DND-41 (cell line): ENCODE results near the gene SERINC5.

Experiments used
- ATAC-seq: fragments of 200-7000 bp; cut with Tn5 transposase; 3 replicates; pipeline ENCODE4 v1.9.1; 2021; ENCODE audit warnings: low read depth; ENCODE audit not compliant: insufficient read depth
- DNase-seq: peaks from one replicate; pipeline ENCODE4 v3.0.0-alpha.2; 2020
- H2AFZ ChIP-seq: 2 replicates; pipeline ENCODE4 v1.6.0; 2012; ENCODE audit warnings: low read depth, low read length
- H3K27ac ChIP-seq: 2 replicates; pipeline ENCODE4 v1.5.1; 2012; ENCODE audit warnings: low read length, inconsistent platforms
- H3K27me3 ChIP-seq: fragments of 200-600 bp; sonication (generic); 2 replicates; pipeline ENCODE4 v1.6.0; 2012; ENCODE audit warnings: low read length, mild to moderate bottlenecking, inconsistent platforms; ENCODE audit not compliant: insufficient read depth, poor library complexity
- H3K36me3 ChIP-seq: 2 replicates; pipeline ENCODE4 v1.5.1; 2012; ENCODE audit warnings: low read length, inconsistent platforms; ENCODE audit not compliant: insufficient read depth
- H3K4me1 ChIP-seq: 2 replicates; pipeline ENCODE4 v1.5.1; 2012; ENCODE audit warnings: mild to moderate bottlenecking, low read length; ENCODE audit not compliant: insufficient read depth
- H3K4me2 ChIP-seq: 2 replicates; pipeline ENCODE4 v1.6.0; 2012; ENCODE audit warnings: mild to moderate bottlenecking, moderate library complexity, low read length, inconsistent platforms; ENCODE audit not compliant: insufficient read depth
- H3K4me3 ChIP-seq, 2 experiments: fragments of 200-600 bp in 1 of 2; shearing (Covaris generic) in 1 of 2; 2 replicates each; pipeline ENCODE4 v1.5.1; 2012 to 2016; ENCODE audit warnings: inconsistent platforms in 2 of 2, low read length in 2 of 2, mild to moderate bottlenecking in 2 of 2, low read depth in 1 of 2, moderate library complexity in 1 of 2
- H3K79me2 ChIP-seq: 2 replicates; pipeline ENCODE4 v1.6.0; 2012; ENCODE audit warnings: low read length, inconsistent platforms; ENCODE audit not compliant: insufficient read depth
- H3K9ac ChIP-seq: 2 replicates; pipeline ENCODE4 v1.6.0; 2012; ENCODE audit warnings: low read depth, mild to moderate bottlenecking, inconsistent platforms, low read length, moderate library complexity
- H3K9me3 ChIP-seq: 2 replicates; pipeline ENCODE4 v1.5.1; 2012; ENCODE audit warnings: low read length, moderate library complexity, mild to moderate bottlenecking, inconsistent platforms; ENCODE audit not compliant: insufficient read depth, severe bottlenecking
- H4K20me1 ChIP-seq: 2 replicates; pipeline ENCODE4 v1.6.0; 2012; ENCODE audit warnings: low read length; ENCODE audit not compliant: insufficient read depth
- EZH2 ChIP-seq: IDR thresholded peaks from 3 replicates; pipeline ENCODE4 v1.6.1; 2012; ENCODE audit warnings: borderline replicate concordance, low read depth, mild to moderate bottlenecking, moderate library complexity, low read length, inconsistent platforms; ENCODE audit not compliant: severe bottlenecking
- TF ChIP-seq, protein P1 (sequence below): IDR thresholded peaks from 2 replicates; pipeline ENCODE4 v1.5.1; 2012; ENCODE audit warnings: borderline replicate concordance, low read length, moderate library complexity, mild to moderate bottlenecking; ENCODE audit not compliant: poor library complexity, severe bottlenecking; ENCODE audit errors: extremely low read depth

Gene SERINC5

DNA sequence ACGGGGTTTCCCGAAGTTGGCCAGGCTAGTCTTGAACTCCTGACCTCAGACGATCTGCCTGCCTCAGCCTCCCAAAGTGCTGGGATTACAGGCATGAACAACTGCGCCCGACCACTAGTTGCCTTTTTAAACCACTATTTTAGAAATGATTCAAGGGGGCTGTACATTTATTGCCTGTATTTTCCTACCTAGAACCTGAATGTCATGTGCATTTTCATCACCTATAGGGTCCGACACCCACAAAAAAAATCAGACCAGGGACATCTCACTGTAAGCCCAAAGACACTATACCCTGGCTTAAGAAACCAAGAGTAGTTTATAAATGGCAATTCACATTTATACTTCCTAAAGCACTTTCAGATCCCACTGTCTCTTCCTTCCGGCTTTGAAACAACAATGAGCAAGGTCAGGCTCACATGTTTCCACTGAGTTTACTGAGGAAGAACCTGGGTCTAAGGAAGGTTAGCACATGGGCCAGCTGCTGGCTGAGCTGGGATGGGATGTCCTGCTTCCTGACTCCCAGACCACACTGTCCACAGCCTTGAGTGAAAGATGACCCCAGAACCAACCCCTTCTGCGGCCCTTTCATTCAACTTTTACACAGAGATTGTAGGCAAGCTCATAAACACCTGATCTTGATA is 87.3 kb downstream of the SERINC5 start:
- Histone ChIP-seq H3K4me1 (no peaks in the 10 kb centered on the region), H3K9me3 (no peaks in the 10 kb centered on the region), H2AFZ (no peak overlapping the region), H3K9ac (no peak overlapping the region), H3K4me3 (no peak overlapping the region), H3K79me2 (no peaks in the 10 kb centered on the region), H3K27me3 (no peaks in the 10 kb centered on the region), H4K20me1 (no peaks in the 10 kb centered on the region), H3K27ac (0 out of 2 replicates have a peak overlapping the region, but pooled peaks have one; percentile 7), H3K4me2 (no peak overlapping the region), H3K36me3 (peaks cover 84% of the 10 kb centered on the region)
- DNase-seq (no peak), ATAC-seq (no peak)
- TF ChIP-seq, protein P1, sequence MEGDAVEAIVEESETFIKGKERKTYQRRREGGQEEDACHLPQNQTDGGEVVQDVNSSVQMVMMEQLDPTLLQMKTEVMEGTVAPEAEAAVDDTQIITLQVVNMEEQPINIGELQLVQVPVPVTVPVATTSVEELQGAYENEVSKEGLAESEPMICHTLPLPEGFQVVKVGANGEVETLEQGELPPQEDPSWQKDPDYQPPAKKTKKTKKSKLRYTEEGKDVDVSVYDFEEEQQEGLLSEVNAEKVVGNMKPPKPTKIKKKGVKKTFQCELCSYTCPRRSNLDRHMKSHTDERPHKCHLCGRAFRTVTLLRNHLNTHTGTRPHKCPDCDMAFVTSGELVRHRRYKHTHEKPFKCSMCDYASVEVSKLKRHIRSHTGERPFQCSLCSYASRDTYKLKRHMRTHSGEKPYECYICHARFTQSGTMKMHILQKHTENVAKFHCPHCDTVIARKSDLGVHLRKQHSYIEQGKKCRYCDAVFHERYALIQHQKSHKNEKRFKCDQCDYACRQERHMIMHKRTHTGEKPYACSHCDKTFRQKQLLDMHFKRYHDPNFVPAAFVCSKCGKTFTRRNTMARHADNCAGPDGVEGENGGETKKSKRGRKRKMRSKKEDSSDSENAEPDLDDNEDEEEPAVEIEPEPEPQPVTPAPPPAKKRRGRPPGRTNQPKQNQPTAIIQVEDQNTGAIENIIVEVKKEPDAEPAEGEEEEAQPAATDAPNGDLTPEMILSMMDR, result no peak
- no peak for TF ChIP-seq EZH2

DNA sequence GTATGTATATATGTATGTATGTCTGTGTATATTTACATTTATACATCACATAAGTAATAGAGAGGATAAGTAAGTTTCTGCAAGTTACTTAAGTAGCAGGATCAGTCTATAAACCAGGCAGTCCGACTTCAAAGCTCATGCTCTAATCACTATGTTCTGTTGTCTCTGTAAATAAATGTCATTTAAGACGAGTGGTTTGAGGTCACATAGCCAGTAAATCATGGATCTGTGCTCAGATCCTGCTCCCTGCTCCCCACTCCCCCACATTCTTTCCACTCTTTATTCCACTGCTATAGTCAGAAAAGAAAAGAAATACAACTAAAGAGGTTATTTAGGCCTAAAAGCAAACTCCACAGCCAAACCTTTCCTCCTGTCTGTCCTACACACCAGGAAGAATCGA is 90.4 kb downstream of the SERINC5 start:
- no peak overlapping the region for H2AFZ ChIP-seq
- DNase-seq, result no peak
- peaks cover 81% of the 10 kb centered on the region for H3K36me3 ChIP-seq
- H3K9me3 ChIP-seq, result no peaks in the 10 kb centered on the region
- H3K4me2 ChIP-seq, result no peak overlapping the region
- ATAC-seq, result no peak
- TF ChIP-seq, protein P1, result no peak
- TF ChIP-seq EZH2, result no peak
- no peak overlapping the region for H3K9ac ChIP-seq
- no peak overlapping the region for H3K4me3 ChIP-seq
- H3K27ac ChIP-seq, result no peak overlapping the region
- no peaks in the 10 kb centered on the region for H3K27me3 ChIP-seq
- no peaks in the 10 kb centered on the region for H3K79me2 ChIP-seq
- no peaks in the 10 kb centered on the region for H3K4me1 ChIP-seq
- H4K20me1 ChIP-seq, result no peaks in the 10 kb centered on the region

DNA sequence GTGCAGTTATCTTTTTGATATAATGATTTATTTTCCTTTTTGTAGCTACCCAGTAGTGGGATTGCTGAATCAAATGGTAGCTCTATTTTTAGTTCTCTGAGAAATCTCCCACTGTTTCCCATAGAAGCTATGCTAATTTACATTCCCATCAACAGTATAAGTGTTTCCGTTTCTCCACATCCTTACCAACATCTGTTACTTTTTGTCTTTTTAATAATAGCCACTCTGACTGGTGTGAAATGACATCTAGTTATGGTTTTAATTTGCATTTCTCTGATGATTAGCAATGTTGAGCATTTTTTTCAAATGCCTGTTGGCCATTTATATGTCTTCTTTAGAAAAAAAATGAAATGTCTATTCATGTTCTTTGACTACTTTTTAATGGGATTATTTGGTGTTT is 94.7 kb downstream of the SERINC5 start:
- no peak for DNase-seq
- H3K36me3 ChIP-seq, result peaks cover 82% of the 10 kb centered on the region
- H3K79me2 ChIP-seq, result no peaks in the 10 kb centered on the region
- H3K4me3 ChIP-seq, result no peak overlapping the region
- no peak overlapping the region for H3K27ac ChIP-seq
- no peak overlapping the region for H2AFZ ChIP-seq
- H3K4me1 ChIP-seq, result no peaks in the 10 kb centered on the region
- no peak overlapping the region for H3K9ac ChIP-seq
- H3K27me3 ChIP-seq, result no peaks in the 10 kb centered on the region
- no peaks in the 10 kb centered on the region for H4K20me1 ChIP-seq
- H3K4me2 ChIP-seq, result no peak overlapping the region
- no peak for ATAC-seq
- TF ChIP-seq, protein P1, result no peak
- TF ChIP-seq EZH2, result no peak
- H3K9me3 ChIP-seq, result no peaks in the 10 kb centered on the region
